BJ (cell line): ENCODE results near the gene NKAIN1. TPM values are rescaled to one million over a fixed set of nuclear protein-coding genes. Genes with fewer than 3 reads are reported as not detected.
"Not testable (repeated sequence)": the region's sequence is repeated elsewhere in the genome, so short reads cannot be mapped to it uniquely, and the experiment has no call there.

ENCODE experiments used
- CTCF ChIA-PET: fragments of 350-600 bp; formaldehyde crosslinking; extraction: SDS; loops from one replicate; lab custom pipeline; 2021; ENCODE audit warnings: antibody characterized with exemption, inconsistent platforms; lab: Yijun Ruan, JAX
- POLR2A ChIA-PET: fragments of 300-600 bp; sonication (Branson Sonifier 250); formaldehyde crosslinking; extraction: SDS; loops from one replicate; lab custom pipeline; 2021; ENCODE audit warnings: antibody characterized with exemption; lab: Charles Lee
- DNase-seq: peaks from one replicate; pipeline ENCODE4 v3.0.0-alpha.2; 2011; ENCODE audit warnings: low read depth
- H3K27me3 ChIP-seq: 2 replicates; pipeline ENCODE4 v1.6.0; 2011; ENCODE audit warnings: low read length; ENCODE audit not compliant: control insufficient read depth, insufficient read depth
- H3K36me3 ChIP-seq: 2 replicates; pipeline ENCODE4 v1.5.1; 2011; ENCODE audit warnings: low read length; ENCODE audit not compliant: control insufficient read depth, insufficient read depth
- H3K4me3 ChIP-seq: 2 replicates; pipeline ENCODE4 v1.5.1; 2011; ENCODE audit warnings: low read depth, mild to moderate bottlenecking, control low read depth, low read length
- polyA plus RNA-seq: library from polyadenylated mRNA; depleted of rRNA; stranded (reverse); fragments of >200 nt; gene quantifications from 2 replicates; pipeline ENCODE4 v1.2.3, GENCODE V29; 2011
- TF ChIP-seq, protein P1 (sequence below): IDR thresholded peaks from 2 replicates; pipeline ENCODE4 v1.5.1; 2011; ENCODE audit warnings: low read depth, mild to moderate bottlenecking, control low read depth, inconsistent platforms, low read length, moderate library complexity; ENCODE audit not compliant: insufficient read depth

NKAIN1 gene
- polyA plus RNA-seq, 1 experiment, result 0.17 TPM

DNA sequence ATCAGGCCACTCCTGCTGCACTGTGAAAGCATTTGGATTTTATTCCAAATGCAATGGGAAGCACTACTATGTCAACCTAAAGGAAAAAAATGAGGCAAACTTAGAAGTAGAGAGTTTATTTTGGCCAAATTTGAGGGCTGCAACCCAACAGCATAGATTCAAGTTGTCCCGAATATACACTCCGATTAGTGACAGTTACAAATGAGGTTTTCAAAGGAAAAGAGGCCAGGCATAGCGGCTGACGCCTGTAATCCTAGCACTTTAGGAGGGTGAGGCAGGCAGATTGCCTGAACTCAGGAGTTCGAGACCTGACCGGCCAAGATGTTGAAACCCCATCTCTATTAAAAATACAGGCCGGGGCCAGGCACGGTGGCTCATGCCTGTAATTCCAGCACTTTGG, 95.2 kb downstream of the NKAIN1 start:
- ChIA-PET POLR2A (no interaction called here), CTCF (interaction anchor here (1.7 kb wide), 1 partner anchor 18 kb away, joined by 6 read pairs; no protein-coding TSS in a partner anchor)
- Histone ChIP-seq H3K36me3 (no peaks in the 10 kb centered on the region), H3K4me3 (no peak overlapping the region), H3K27me3 (no peaks in the 10 kb centered on the region)
- no peak for DNase-seq
- TF ChIP-seq, protein P1, sequence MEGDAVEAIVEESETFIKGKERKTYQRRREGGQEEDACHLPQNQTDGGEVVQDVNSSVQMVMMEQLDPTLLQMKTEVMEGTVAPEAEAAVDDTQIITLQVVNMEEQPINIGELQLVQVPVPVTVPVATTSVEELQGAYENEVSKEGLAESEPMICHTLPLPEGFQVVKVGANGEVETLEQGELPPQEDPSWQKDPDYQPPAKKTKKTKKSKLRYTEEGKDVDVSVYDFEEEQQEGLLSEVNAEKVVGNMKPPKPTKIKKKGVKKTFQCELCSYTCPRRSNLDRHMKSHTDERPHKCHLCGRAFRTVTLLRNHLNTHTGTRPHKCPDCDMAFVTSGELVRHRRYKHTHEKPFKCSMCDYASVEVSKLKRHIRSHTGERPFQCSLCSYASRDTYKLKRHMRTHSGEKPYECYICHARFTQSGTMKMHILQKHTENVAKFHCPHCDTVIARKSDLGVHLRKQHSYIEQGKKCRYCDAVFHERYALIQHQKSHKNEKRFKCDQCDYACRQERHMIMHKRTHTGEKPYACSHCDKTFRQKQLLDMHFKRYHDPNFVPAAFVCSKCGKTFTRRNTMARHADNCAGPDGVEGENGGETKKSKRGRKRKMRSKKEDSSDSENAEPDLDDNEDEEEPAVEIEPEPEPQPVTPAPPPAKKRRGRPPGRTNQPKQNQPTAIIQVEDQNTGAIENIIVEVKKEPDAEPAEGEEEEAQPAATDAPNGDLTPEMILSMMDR, result no peak

DNA sequence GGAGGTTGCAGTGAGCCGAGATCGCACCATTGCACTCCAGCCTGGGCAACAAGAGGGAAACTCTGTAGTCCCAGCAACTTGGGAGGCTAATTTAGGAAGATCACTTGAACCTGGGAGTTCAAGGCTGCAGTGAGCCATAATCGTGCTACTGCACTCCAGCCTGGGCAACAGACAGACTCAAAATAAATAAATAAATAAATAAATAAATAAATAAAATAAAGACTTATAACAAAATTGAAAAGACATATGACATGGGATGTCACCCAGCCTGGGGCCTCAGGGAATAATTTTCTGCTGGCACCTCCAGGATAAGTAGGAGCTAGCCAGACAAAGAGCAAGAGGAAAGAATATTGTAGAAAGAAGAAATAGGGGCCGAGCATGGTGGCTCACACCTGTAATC, 96.2 kb downstream of the NKAIN1 start:
- CTCF ChIA-PET, result no interaction called here
- no peak overlapping the region for H3K4me3 ChIP-seq
- H3K36me3 ChIP-seq, result no peaks in the 10 kb centered on the region
- POLR2A ChIA-PET, result no interaction called here
- no peak for DNase-seq
- TF ChIP-seq, protein P1, result no peak
- no peaks in the 10 kb centered on the region for H3K27me3 ChIP-seq

DNA sequence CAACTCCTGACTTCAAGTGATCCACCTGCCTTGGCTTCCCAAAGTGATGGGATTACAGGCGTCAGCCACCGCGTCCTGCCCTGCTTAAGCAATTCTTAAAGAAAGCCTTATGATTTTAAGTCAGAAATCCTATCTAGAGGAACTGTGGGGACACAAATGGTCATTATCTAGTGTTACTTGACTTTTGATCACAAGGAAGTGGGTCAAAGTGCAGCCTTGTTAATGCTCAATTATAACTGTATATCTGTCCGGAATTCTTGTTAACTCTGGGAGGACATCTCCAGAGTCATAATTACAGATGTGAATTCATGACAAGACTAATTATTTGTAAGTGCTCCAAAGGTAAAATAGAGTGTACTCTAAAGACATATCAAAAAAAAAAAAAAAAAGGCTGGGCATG, 97.3 kb downstream of the NKAIN1 start:
- H3K36me3 ChIP-seq, result no peaks in the 10 kb centered on the region
- TF ChIP-seq, protein P1, result no peak
- no peaks in the 10 kb centered on the region for H3K27me3 ChIP-seq
- POLR2A ChIA-PET, result no interaction called here
- no peak for DNase-seq
- no peak overlapping the region for H3K4me3 ChIP-seq
- CTCF ChIA-PET, result interaction anchor here (0.6 kb wide), 1 partner anchor 21 kb away, joined by 3 read pairs; no protein-coding TSS in a partner anchor

DNA sequence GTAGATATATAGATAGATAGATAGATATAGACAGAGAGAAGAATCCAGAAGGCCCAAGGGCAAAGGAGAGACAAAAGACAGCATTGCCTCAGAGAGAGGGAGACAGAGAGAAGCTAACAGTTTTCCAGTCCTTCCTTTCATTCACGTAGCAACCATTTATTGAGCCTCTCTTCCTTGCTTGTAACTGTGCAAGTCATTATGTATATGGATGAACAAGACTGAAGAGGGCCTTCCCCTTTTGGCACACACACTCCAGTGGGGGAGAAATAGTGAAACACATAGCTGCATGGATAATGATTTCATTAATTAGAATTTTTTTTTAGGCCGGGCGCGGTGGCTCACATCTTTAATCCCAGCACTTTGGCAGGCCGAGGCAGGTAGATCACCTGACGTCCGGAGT, 99.4 kb downstream of the NKAIN1 start:
- Histone ChIP-seq H3K27me3 (no peaks in the 10 kb centered on the region), H3K4me3 (no peak overlapping the region), H3K36me3 (no peaks in the 10 kb centered on the region)
- DNase-seq, result no peak
- TF ChIP-seq, protein P1, result no peak
- CTCF ChIA-PET, result no interaction called here
- POLR2A ChIA-PET, result no interaction called here

DNA sequence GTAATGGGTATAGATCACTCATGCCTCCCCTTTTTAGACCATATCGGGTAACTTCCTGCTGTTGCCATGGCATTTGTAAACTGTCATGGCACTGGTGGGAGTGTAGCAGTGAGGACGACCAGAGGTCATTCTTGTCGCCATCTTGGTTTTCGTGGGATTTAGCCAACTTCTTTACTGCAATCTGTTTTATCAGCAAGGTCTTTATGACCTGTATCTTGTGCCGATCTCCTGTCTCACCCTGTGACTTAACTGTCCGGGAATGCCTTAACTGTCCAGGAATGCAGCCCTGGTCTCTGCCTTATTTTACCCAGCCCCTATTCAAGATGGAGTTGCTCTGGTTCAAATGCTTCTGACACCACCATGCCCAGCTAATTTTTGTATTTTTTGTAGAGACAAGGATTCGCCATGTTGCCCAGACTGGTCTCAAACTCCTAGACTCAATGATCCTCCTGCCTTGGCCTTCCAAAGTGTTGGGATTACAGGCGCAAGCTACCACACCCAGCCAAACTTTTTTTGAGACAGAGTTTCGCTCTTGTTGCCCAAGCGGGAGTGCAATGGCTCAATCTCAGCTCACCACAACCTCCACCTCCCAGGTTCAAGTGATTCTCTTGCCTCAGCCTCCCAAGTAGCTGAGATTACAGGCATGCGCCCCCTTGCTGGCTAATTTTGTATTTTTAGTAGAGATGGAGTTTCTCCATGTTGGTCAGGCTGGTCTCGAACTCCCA, 100.7 kb downstream of the NKAIN1 start:
- DNase-seq, H3K27me3 ChIP-seq, H3K4me3 ChIP-seq, H3K36me3 ChIP-seq, POLR2A ChIA-PET: not testable (repeated sequence)
- CTCF ChIA-PET, result interaction anchor here (1.3 kb wide), 1 partner anchor 13 kb away, joined by 3 read pairs; no protein-coding TSS in a partner anchor

DNA sequence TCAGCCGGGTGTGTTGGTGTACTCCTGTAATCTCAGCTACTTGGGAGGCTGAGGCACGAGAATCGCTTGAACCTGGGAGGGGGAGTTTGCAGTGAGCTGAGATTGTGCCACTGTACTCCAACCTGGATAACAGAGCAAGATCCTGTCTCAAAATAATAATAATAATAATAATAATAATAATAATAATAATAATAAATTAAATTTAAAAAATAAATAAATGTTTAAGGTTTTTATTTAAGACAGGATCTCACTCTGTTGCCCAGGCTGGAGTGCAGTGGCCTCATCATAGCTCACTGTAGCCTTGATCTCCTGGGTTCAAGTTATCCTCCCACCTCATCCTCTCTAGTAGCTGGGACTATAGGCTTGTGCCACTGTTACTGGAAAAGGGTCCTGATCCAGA, 101.8 kb downstream of the NKAIN1 start:
- H3K4me3 ChIP-seq, DNase-seq, H3K36me3 ChIP-seq, H3K27me3 ChIP-seq, POLR2A ChIA-PET: not testable (repeated sequence)
- CTCF ChIA-PET, result interaction anchor here (0.7 kb wide), 1 partner anchor 9 kb away, joined by 6 read pairs; no protein-coding TSS in a partner anchor
